ENCODE measurements around the gene UNC13B.
"Not testable (repeated sequence)": the region's sequence is repeated elsewhere in the genome, so short reads cannot be mapped to it uniquely, and the experiment has no call there.

UNC13B gene

GRCh38 chr9:35161713-35162604, at the start of gene UNC13B:
Gene UNC13B, plus strand, starts transcription at chr9:35162009. Its CDS starts 275 bp downstream, at chr9:35162284.
- peak; percentile 61 to 77 for DNase-seq (ENCODE audit: low read depth in 2 of 2)

DNA sequence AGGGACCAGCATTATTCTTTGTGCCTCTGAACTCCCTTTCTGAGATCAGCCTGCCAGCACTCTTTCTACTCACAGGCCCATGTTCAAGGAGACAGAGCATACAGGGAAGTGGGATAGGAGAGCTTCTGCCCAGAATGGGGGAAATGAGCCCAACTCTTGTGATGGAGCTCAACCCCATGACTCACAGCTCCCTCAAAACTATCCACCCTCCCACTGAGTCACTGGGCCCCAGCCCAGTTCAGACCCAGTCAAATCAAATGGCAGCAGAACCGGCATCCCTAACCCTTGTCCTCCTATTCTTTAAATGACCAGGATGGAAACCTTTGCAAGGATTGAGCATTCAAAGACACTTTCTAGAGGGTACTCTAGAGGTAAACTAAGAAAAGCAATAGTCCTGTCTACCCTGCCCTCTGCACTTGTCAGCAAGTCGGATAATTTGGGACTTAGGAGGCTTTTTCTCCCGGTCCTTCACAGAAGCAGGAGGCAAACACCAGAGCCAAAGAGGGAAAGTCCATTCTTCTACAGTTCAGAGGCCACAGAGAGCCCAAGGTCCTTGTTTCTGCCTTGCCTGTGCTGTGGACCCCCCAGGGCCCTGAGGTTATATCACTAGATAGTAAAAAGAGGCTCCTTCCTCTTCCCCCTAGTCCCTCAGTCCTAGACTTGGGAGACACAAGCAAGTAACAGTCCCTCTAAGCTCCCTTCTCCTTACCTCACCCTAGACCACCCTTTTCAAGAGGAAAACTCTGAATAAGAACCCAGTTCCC, 49.4 kb upstream of the UNC13B start:
- no peak for DNase-seq (ENCODE audit: low read depth in 2 of 2)

GRCh38 chr9:35114113-35114839, 47.5 kb upstream of the UNC13B start:
- peak in 1 of 2 donors; percentile 64 for DNase-seq (ENCODE audit: low read depth in 2 of 2)

DNA sequence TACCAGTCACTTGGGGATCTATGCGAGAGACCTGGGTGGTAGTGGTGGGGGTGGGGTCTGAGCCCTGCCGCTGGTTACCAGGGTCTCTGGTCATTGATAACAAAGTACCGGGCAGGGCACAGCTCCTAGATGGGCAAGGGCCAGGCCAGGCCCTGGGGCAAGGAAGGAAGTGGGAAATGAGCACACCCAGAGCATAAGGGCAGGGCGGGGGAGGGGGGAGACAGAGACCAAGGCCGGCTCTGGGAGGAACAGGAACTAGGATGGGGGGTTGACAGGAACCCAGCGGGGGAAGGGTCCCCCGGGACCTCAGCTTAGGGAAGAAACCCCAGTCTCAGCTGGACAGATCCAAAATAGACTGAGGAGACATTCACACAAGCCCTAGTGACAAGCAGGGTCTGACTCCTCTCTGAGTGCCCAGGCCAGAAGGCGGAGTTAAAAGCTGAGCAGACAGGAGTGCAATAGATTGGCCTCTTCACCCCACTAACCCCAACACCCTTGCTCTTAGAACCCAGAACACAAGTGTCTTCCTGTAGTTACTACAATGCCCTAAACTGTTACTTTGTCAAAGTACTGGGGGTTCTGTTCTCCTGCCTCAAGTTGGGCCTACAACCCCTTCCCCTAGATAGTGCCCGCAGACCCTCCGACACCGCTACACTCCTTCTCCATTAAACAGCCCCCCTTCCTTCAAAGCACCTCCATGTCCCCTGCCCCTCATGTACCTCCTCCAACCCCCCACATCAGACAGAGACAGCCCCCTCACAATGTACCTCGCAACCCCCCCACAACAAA, 46.8 kb upstream of the UNC13B start:
- DNase-seq (ENCODE audit: low read depth in 2 of 2): no peak

DNA sequence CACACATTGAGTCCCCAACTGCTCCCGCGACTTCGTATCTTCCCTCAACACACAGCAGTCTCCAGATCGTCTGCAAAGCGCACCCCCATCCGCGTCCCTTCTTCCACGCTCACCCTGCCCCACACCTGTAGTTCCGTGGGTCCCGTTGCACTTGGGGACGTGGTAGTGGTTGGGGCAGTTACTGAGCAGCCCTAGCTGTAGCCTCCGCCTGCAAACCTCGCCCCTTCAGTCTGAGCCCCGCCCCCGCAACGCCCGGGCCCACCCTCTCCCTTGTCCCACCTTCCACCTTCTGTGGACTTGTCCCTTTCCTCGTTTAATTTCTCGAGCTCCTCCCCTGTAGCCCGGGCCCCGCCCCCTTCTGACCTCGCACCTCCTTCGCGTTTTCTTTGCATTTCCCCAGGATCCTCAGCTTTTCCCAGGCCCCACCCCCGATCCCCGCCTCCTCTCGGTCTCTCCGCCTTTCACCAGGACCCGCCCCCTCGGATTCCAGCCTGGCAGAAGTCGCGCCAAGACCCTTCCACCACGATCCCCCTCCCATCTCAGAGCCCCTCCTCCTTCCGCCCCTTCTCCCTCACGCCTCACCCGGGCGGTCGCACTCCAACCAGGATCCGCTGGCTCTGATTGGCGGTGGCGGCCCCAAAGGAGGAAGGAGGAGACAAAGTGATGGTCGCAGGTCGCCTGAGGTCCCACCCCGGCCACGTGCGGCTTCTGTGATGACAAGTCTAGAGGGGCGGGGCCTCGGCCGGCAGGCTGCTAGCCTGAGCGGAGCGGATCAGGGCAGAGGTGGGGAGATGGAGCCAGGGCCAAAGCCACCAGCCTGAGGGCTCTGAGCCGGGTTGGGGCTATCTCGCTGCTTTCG, 45.9 kb upstream of the UNC13B start, which contains the start of gene ATOSB:
Gene ATOSB, minus strand, starts transcription at position 183 of the 859 bp plus-strand sequence. CDS start 7,588 bp downstream, outside the sequence.
- DNase-seq (ENCODE audit: low read depth in 2 of 2): peak; percentile 90 to 92

DNA sequence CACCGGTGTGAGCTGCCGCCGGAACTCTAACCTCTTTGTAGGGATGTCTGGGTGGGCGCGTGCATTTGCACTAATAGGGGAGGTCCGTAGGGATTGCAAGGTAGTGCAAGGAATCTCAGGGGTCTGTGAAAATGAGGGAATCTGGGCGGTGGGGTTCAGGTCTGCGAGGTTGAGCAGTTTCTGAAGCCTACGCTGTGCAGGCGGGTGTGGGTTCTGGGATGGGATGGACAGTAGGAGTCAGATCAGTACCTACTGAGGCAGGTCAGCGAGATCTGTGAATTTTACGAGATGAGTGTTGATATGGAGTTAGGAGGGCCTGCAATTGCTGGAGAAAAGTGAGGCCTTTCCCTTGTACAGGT, 45.3 kb upstream of the UNC13B start:
- DNase-seq (ENCODE audit: low read depth in 2 of 2): no peak

GRCh38 chr9:35116898-35117551, 44.8 kb upstream of the UNC13B start:
- peak; percentile 78 to 84 for DNase-seq (ENCODE audit: low read depth in 2 of 2)

- DNase-seq (ENCODE audit: low read depth in 2 of 2): no peak
Observed at GRCh38 chr9:35134920-35135319, 26.9 kb upstream of the UNC13B start.

GRCh38 chr9:35135988-35136387, 25.8 kb upstream of the UNC13B start:
- DNase-seq (ENCODE audit: low read depth in 2 of 2): no peak

DNA sequence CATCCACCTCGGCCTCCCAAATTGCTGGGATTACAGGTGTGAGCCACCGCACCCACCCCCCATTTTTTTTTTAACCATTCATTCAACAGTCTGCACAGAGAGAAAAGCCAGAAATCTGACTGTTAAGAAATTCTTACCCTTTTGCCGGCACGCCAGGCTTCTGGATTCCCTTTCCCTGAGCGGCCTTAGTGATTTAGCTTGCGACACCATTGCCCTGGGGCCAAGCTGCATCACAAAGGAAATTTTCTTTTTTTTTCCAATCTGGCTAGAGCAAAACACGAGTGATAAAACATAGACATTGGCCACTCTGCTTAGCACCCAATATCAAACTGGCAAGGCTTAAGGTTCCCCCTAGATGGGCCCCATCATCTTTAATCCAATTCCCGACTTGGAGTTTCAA, 24.9 kb upstream of the UNC13B start:
- DNase-seq (ENCODE audit: low read depth in 2 of 2): no peak

- DNase-seq (ENCODE audit: low read depth in 2 of 2): no peak
Observed at GRCh38 chr9:35140093-35140492, 21.7 kb upstream of the UNC13B start.

DNA sequence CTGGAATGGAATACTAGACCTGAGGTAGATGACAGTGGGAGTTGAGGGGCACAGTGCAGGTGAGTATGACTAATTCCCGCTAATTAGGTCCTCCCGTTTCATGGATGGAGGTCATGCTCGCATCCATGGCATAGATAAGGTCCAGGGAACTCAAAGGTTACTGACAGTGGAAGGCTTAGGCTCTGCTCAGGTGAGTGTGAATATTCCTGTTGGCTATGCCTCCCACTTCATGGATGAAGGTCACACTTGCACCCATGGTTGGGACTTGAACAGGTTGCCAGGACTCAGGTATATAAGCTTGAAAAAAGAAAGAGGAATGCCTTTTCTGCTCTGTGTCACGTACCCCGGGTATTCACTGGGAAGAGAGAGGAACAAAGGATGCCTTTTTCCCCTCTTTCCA, 19.8 kb upstream of the UNC13B start:
- no peak for DNase-seq (ENCODE audit: low read depth in 2 of 2)

- DNase-seq (ENCODE audit: low read depth in 2 of 2): not testable (repeated sequence)
Observed at GRCh38 chr9:35147941-35148563, 13.8 kb upstream of the UNC13B start.

DNA sequence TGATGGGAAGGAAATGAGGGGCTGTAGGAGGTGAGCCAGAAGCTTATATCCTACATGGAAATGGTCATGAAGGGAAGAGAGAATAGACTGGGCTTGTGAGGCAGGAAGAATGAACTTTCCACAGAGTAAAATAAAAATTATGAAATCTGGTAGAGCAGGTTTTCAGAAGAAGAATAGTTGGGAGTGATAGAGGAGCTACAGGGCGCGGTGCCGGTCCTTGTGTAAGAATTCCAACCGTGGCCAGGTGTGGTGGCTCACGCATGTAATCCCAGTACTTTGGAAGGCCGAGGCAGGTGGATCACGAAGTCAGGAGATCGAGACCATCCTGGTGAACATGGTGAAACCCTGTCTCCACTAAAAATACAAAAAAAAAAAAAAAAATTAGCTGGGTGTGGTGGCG, 8.9 kb upstream of the UNC13B start:
- DNase-seq (ENCODE audit: low read depth in 2 of 2): no peak

GRCh38 chr9:35156781-35157180, 5.0 kb upstream of the UNC13B start:
- DNase-seq (ENCODE audit: low read depth in 2 of 2): no peak

GRCh38 chr9:35157836-35158235, 4.0 kb upstream of the UNC13B start:
- not testable (repeated sequence) for DNase-seq (ENCODE audit: low read depth in 2 of 2)

DNA sequence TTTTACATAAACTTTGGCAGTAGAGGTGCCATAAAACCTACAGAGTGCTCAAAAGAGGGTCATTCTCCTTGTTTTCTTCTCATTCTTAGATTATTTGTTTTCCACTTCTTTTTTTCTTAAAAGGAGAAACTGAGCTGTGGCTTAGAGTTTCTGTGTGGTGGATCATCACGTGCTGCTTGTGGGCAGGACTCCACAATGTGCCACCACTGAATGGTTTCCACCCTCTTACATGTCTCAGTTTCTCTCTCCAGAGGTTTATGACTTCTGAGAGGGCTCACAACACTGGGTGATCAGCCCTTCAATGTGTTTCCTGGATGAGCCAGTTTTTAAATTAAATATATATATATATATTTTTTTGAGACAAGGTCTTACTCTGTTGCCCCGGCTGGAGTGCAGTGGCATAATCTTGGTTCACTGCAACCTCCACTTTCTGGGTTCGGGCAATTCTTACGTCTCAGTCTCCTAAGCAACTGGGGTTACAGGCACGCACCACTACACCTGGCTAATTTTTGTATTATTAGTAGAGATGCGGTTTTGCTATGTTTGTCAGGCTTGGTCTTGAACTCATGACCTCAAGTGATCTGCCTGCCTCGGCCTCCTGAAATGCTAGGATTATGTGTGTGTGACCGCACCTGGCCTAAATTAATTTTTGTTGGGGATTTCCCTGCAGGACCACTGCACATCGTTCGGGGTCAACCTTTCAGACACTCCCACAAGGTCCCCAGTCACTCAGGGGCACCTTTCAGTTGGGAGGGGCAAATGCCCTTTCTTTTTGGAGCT, 3.1 kb upstream of the UNC13B start:
- DNase-seq (ENCODE audit: low read depth in 2 of 2): no peak

- no peak for DNase-seq (ENCODE audit: low read depth in 2 of 2)
Observed at GRCh38 chr9:35162605-35163315, 951 bp downstream of the UNC13B start.
